Measurements from ENCODE around the gene PI4KB. TPM values are rescaled to one million over a fixed set of nuclear protein-coding genes. Genes with fewer than 3 reads are reported as not detected.
A peak's percentile ranks its signal among the peaks of the same experiment; 100 is the strongest.
"Not testable (repeated sequence)": the region's sequence is repeated elsewhere in the genome, so short reads cannot be mapped to it uniquely, and the experiment has no call there.

Gene PI4KB
- total RNA-seq (2014; rRNA removed; shearing (Covaris generic); ENCODE audit: low replicate concordance) = 26.2 and 40.2 TPM in 2 replicates

GRCh38 chr1:151327223-151327902 is at the start of gene PI4KB:
PI4KB (minus strand) TSS chr1:151327416; CDS start chr1:151316481, 10,935 bp downstream.
- in situ Hi-C loops (cut with HindIII; ENCODE audit: low pct_unique_long_range_greater_than_20kb, low sequenced_read_pairs) = no loop called here
- peak; percentile 98 for DNase-seq (ENCODE audit: low read depth)

GRCh38 chr1:151373196-151373595 is 46.0 kb upstream of the PI4KB start:
- in situ Hi-C loops (cut with HindIII; ENCODE audit: low pct_unique_long_range_greater_than_20kb, low sequenced_read_pairs) = no loop called here
- no peak for DNase-seq (ENCODE audit: low read depth)

GRCh38 chr1:151372058-151372934 is 45.1 kb upstream of the PI4KB start, which contains the start of gene SELENBP1:
SELENBP1 (minus strand) TSS chr1:151372705; CDS start chr1:151372641, 64 bp downstream.
- DNase-seq (ENCODE audit: low read depth) = no peak

GRCh38 chr1:151371370-151372057 is 44.3 kb upstream of the PI4KB start:
- in situ Hi-C loops (cut with HindIII; ENCODE audit: low pct_unique_long_range_greater_than_20kb, low sequenced_read_pairs) = no loop called here
- no peak for DNase-seq (ENCODE audit: low read depth)

More at GRCh38 chr1:151372058-151372934, 45.1 kb upstream of the PI4KB start, which contains the start of gene SELENBP1:
- in situ Hi-C loops (cut with HindIII; ENCODE audit: low pct_unique_long_range_greater_than_20kb, low sequenced_read_pairs) = no loop called here

- in situ Hi-C loops (cut with HindIII; ENCODE audit: low pct_unique_long_range_greater_than_20kb, low sequenced_read_pairs) = no loop called here
Observed at GRCh38 chr1:151370211-151370911, 43.1 kb upstream of the PI4KB start.

GRCh38 chr1:151369621-151370048 is 42.4 kb upstream of the PI4KB start:
- in situ Hi-C loops (cut with HindIII; ENCODE audit: low pct_unique_long_range_greater_than_20kb, low sequenced_read_pairs) = no loop called here

More at GRCh38 chr1:151370211-151370911, 43.1 kb upstream of the PI4KB start:
- no peak for DNase-seq (ENCODE audit: low read depth)

GRCh38 chr1:151369302-151369610 is 42.0 kb upstream of the PI4KB start:
- in situ Hi-C loops (cut with HindIII; ENCODE audit: low pct_unique_long_range_greater_than_20kb, low sequenced_read_pairs) = no loop called here

More at GRCh38 chr1:151369621-151370048, 42.4 kb upstream of the PI4KB start:
- no peak for DNase-seq (ENCODE audit: low read depth)

GRCh38 chr1:151368393-151369301 is 41.4 kb upstream of the PI4KB start:
- in situ Hi-C loops (cut with HindIII; ENCODE audit: low pct_unique_long_range_greater_than_20kb, low sequenced_read_pairs) = no loop called here
- DNase-seq (ENCODE audit: low read depth) = no peak

More at GRCh38 chr1:151369302-151369610, 42.0 kb upstream of the PI4KB start:
- no peak for DNase-seq (ENCODE audit: low read depth)

GRCh38 chr1:151367658-151368392 is 40.6 kb upstream of the PI4KB start:
- no peak for DNase-seq (ENCODE audit: low read depth)
- in situ Hi-C loops (cut with HindIII; ENCODE audit: low pct_unique_long_range_greater_than_20kb, low sequenced_read_pairs) = no loop called here

GRCh38 chr1:151364996-151365395 is 37.8 kb upstream of the PI4KB start:
- DNase-seq (ENCODE audit: low read depth) = no peak
- in situ Hi-C loops (cut with HindIII; ENCODE audit: low pct_unique_long_range_greater_than_20kb, low sequenced_read_pairs) = no loop called here

GRCh38 chr1:151362308-151363155 is 35.3 kb upstream of the PI4KB start:
- no peak for DNase-seq (ENCODE audit: low read depth)
- in situ Hi-C loops (cut with HindIII; ENCODE audit: low pct_unique_long_range_greater_than_20kb, low sequenced_read_pairs) = no loop called here

GRCh38 chr1:151361883-151362282 is 34.7 kb upstream of the PI4KB start:
- in situ Hi-C loops (cut with HindIII; ENCODE audit: low pct_unique_long_range_greater_than_20kb, low sequenced_read_pairs) = no loop called here

GRCh38 chr1:151356696-151357095 is 29.5 kb upstream of the PI4KB start:
- no peak for DNase-seq (ENCODE audit: low read depth)
- in situ Hi-C loops (cut with HindIII; ENCODE audit: low pct_unique_long_range_greater_than_20kb, low sequenced_read_pairs) = no loop called here

More at GRCh38 chr1:151361883-151362282, 34.7 kb upstream of the PI4KB start:
- no peak for DNase-seq (ENCODE audit: low read depth)

GRCh38 chr1:151352021-151352718 is 25.0 kb upstream of the PI4KB start:
- in situ Hi-C loops (cut with HindIII; ENCODE audit: low pct_unique_long_range_greater_than_20kb, low sequenced_read_pairs) = no loop called here
- peak; percentile 89 for DNase-seq (ENCODE audit: low read depth)

- in situ Hi-C loops (cut with HindIII; ENCODE audit: low pct_unique_long_range_greater_than_20kb, low sequenced_read_pairs) = not testable (repeated sequence)
Observed at GRCh38 chr1:151350323-151350722, 23.1 kb upstream of the PI4KB start.

More at GRCh38 chr1:151350323-151350722, 23.1 kb upstream of the PI4KB start:
- not testable (repeated sequence) for DNase-seq (ENCODE audit: low read depth)

All from Caki2 (cell line).